Gastrocnemius medialis (tissue), 4 donors: Measurements from ENCODE around the gene GSAP. TPM values are rescaled to one million over a fixed set of nuclear protein-coding genes. Genes with fewer than 3 reads are reported as not detected.

ENCODE experiments used
- ATAC-seq, 2 donors: fragments of 150-250 bp; one replicate each; pipeline ENCODE4 v1.9.1; 2016
- DNase-seq, 2 donors: peaks; one replicate each; pipeline ENCODE4 v3.0.0-alpha.2; 2019
- H3K27ac ChIP-seq, 4 donors: fragments of 200-600 bp; sonication (generic); 1 replicate in 1 of 4; 2 replicates in 3 of 4; pipeline ENCODE4 v1.5.1; 2016 to 2018; ENCODE audit warnings: mild to moderate bottlenecking in 2 of 4, moderate library complexity in 1 of 4
- H3K27me3 ChIP-seq, 3 donors: fragments of 200-600 bp; sonication (generic) in 2 of 3; 1 replicate in 1 of 3; 2 replicates in 2 of 3; pipeline versions ENCODE4 v1.5.1 to v1.6.0; 2016 to 2019; ENCODE audit warnings: mild to moderate bottlenecking in 1 of 3, moderate library complexity in 1 of 3
- H3K36me3 ChIP-seq, 2 donors: fragments of 200-600 bp; sonication (generic) in 1 of 2; one replicate each; pipeline ENCODE4 v1.5.1; 2017 to 2018
- H3K4me1 ChIP-seq, 2 donors: fragments of 200-600 bp; sonication (generic) in 1 of 2; one replicate each; pipeline ENCODE4 v1.5.1; 2016 to 2017; ENCODE audit warnings: mild to moderate bottlenecking in 2 of 2
- H3K4me3 ChIP-seq, 4 donors: fragments of 200-600 bp; sonication (generic) in 3 of 4; 1 replicate in 1 of 4; 2 replicates in 3 of 4; pipeline ENCODE4 v1.5.1; 2016 to 2019; ENCODE audit warnings: mild to moderate bottlenecking in 2 of 4
- H3K9me3 ChIP-seq, 3 donors: fragments of 200-600 bp; sonication (generic) in 2 of 3; 1 replicate in 1 of 3; 2 replicates in 2 of 3; pipeline ENCODE4 v1.5.1; 2016 to 2019
- POLR2A ChIP-seq, 2 donors: fragments of 450-650 bp; IDR thresholded peaks; one replicate each; pipeline ENCODE4 v1.6.1; 2017; ENCODE audit warnings: antibody characterized with exemption in 2 of 2, mild to moderate bottlenecking in 2 of 2, moderate library complexity in 2 of 2
- in situ Hi-C, 4 donors: fragments of 200-750 bp; cut with MboI; loops; one replicate each; pipeline versions ENCODE4 v1.15.0 to v1.8.0; 2017; ENCODE audit warnings: low sequenced_read_pairs in 4 of 4
- intact Hi-C: fragments of 100-400 bp; cut with DNase I; formaldehyde crosslinking; loops from one replicate; pipeline ENCODE4 v1.15.1; 2023; ENCODE audit warnings: low total_unique reads
- total RNA-seq, 4 donors: library from RNA; depleted of rRNA; stranded (reverse); fragments of >200 nt; gene quantifications; one replicate each; pipeline versions ENCODE4 v1.1.0 to v1.2.3, GENCODE V29; 2016
- TF ChIP-seq, protein P1 (sequence below), 5 experiments: fragments of 450-650 bp in 3 of 5; fragments of 200-600 bp in 2 of 5; sonication (generic) in 2 of 5; IDR thresholded peaks in 4 of 5; conservative IDR thresholded peaks in 1 of 5; 1 replicate in 4 of 5; 2 replicates in 1 of 5; pipeline ENCODE4 v1.5.1; 2016 to 2019; ENCODE audit warnings: antibody characterized with exemption in 5 of 5, mild to moderate bottlenecking in 3 of 5, moderate library complexity in 3 of 5

The GSAP gene
- total RNA-seq, 4 donors from 2014 or later = 1.2 to 8.3 (median 2.5) TPM

- in situ Hi-C loops (no loop called here), intact Hi-C loops (no loop called here)
- TF ChIP-seq, protein P1, sequence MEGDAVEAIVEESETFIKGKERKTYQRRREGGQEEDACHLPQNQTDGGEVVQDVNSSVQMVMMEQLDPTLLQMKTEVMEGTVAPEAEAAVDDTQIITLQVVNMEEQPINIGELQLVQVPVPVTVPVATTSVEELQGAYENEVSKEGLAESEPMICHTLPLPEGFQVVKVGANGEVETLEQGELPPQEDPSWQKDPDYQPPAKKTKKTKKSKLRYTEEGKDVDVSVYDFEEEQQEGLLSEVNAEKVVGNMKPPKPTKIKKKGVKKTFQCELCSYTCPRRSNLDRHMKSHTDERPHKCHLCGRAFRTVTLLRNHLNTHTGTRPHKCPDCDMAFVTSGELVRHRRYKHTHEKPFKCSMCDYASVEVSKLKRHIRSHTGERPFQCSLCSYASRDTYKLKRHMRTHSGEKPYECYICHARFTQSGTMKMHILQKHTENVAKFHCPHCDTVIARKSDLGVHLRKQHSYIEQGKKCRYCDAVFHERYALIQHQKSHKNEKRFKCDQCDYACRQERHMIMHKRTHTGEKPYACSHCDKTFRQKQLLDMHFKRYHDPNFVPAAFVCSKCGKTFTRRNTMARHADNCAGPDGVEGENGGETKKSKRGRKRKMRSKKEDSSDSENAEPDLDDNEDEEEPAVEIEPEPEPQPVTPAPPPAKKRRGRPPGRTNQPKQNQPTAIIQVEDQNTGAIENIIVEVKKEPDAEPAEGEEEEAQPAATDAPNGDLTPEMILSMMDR (IDR thresholded peaks at IDR 0.05 in 4 of 5, conservative IDR thresholded peaks at IDR 0.05 in 1 of 5) = no peak
- no peak for TF ChIP-seq POLR2A (IDR thresholded peaks at IDR 0.05)
- Histone ChIP-seq H3K9me3 (no peaks in the 10 kb centered on the region), H3K4me1 (peaks cover 0 to 12% of the 10 kb centered on the region in 2 donors), H3K27me3 (no peaks in the 10 kb centered on the region), H3K36me3 (peaks cover 0 to under 1% of the 10 kb centered on the region in 2 donors), H3K27ac (no peak overlapping the region), H3K4me3 (no peak overlapping the region)
- DNase-seq (no peak), ATAC-seq (peak; percentile 33 to 49)
Measured at GRCh38 chr7:77308792-77309191, 107.4 kb downstream of the GSAP start.

DNA sequence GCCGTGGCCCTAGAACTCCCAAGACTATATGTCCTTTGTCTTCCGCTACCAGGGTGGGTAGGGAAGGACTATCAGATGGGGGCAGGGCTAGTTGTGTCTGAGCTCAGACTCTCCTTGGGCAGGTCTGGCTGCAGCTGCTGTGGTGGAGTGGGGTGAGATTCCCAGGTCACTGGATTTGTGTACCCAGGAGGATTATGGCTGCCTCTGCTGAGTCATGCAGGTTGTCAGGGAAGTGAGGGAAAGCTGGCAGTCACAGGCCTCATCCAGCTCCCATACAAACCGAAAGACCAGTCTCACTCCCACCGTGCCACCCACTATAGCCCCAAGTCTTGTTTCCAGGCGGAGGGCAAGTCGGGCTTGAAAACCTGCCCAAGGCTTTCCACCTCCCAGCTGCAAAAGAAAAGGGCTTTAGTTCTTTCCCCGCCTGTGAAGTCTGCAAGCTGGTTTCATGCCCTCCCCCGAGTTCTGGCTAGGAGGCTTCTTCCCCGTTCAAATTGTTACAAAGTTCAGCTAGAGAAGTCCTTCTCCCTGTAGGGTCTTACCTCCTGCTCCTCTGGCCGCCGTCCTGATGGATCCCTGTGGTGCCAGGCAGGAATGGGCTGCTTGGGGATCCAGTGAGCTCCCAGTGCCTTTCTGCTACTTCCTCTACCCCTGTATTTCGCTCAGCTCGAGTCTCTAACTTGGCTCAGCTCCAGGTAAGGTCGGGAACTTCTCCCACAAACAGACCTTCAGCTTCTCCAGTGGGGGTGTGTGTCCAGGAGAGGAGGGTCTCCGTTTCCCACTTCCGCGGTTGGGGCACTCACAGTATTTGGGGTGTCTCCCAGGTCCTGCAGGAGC, 109.7 kb downstream of the GSAP start:
- Histone ChIP-seq H3K4me3 (no peak overlapping the region), H3K9me3 (no peaks in the 10 kb centered on the region), H3K27me3 (no peaks in the 10 kb centered on the region), H3K4me1 (peaks cover 0 to 4% of the 10 kb centered on the region in 2 donors), H3K36me3 (no peaks in the 10 kb centered on the region), H3K27ac (no peak overlapping the region)
- in situ Hi-C loops (no loop called here), intact Hi-C loops (no loop called here)
- ATAC-seq (no peak), DNase-seq (no peak)
- no peak for TF ChIP-seq POLR2A (IDR thresholded peaks at IDR 0.05)
- TF ChIP-seq, protein P1 (IDR thresholded peaks at IDR 0.05 in 4 of 5, conservative IDR thresholded peaks at IDR 0.05 in 1 of 5) = no peak

DNA sequence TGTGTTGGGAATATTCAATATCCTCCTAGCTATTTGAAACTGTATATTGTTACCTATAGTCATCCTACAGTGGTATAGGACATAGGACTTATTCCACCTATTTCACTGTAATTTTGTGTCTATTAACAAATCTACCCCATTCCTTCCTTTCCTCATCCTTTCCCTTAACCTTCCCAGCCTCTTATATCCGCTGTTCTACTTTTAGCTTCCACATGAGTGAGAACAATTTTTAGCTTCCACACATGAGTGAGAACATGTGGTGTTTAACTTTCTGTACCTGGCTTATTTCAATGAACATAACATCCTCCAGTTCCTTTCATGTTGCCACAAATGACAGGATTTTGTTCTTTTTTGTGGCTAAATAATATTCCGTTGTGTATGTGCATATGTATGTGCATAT, 120.6 kb downstream of the GSAP start:
- no peak for DNase-seq
- Histone ChIP-seq H3K27me3 (no peaks in the 10 kb centered on the region), H3K27ac (no peak overlapping the region), H3K9me3 (no peaks in the 10 kb centered on the region), H3K36me3 (peaks cover 0 to 12% of the 10 kb centered on the region in 2 donors), H3K4me3 (no peak overlapping the region), H3K4me1 (no peaks in the 10 kb centered on the region)
- in situ Hi-C loops (no loop called here), intact Hi-C loops (no loop called here)
- TF ChIP-seq, protein P1 (IDR thresholded peaks at IDR 0.05 in 4 of 5, conservative IDR thresholded peaks at IDR 0.05 in 1 of 5) = no peak
- TF ChIP-seq POLR2A (IDR thresholded peaks at IDR 0.05) = no peak
- no peak for ATAC-seq

- TF ChIP-seq, protein P1 (IDR thresholded peaks at IDR 0.05 in 4 of 5, conservative IDR thresholded peaks at IDR 0.05 in 1 of 5) = no peak
- TF ChIP-seq POLR2A (IDR thresholded peaks at IDR 0.05) = no peak
- ATAC-seq = no peak
- DNase-seq = no peak
- intact Hi-C loops (no loop called here), in situ Hi-C loops (no loop called here)
- Histone ChIP-seq H3K27ac (no peak overlapping the region), H3K27me3 (no peaks in the 10 kb centered on the region), H3K4me3 (no peak overlapping the region), H3K36me3 (peaks cover 0 to 12% of the 10 kb centered on the region in 2 donors), H3K4me1 (no peaks in the 10 kb centered on the region), H3K9me3 (no peaks in the 10 kb centered on the region)
Measured at GRCh38 chr7:77293046-77293445, 123.1 kb downstream of the GSAP start.
